ENCODE measurements around the gene ACSBG1.

Gene ACSBG1

GRCh38 chr15:78127882-78128281 lies 106.5 kb downstream of the ACSBG1 start:
- no peak for DNase-seq

GRCh38 chr15:78125267-78125666 lies 109.1 kb downstream of the ACSBG1 start:
- no peak for DNase-seq

DNA sequence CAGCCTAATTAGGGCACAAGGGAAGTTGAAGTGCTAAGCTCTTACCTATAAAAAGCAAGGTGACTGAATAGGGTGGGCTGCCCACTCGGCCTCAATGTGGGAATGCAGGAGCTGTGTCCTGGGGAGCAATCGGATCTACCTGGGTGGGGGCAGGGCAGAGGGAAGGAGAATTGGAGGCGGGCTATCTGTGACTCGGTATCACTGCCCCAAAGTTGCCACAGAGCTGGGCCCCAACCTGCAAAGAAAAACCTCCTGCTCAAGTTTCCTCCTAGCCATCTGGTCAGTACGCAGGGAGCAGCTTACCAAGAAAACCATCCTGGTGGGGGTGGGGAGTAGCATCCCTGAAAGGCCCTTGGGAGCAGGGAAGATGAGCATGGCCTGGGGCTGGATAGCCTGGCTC lies 113.8 kb downstream of the ACSBG1 start:
- no peak for DNase-seq

Measured in inflammatory macrophage treated with lipopolysaccharide for 1 hour (primary cell).